Ovary (tissue), 9 donors: ENCODE measurements around the gene HMG20A. TPM values are rescaled to one million over a fixed set of nuclear protein-coding genes. Genes with fewer than 3 reads are reported as not detected.

Experiments used
- DNase-seq, 5 donors: peaks; one replicate each; pipeline ENCODE4 v3.0.0-alpha.2; 2019 to 2020
- H3K27ac ChIP-seq, 2 donors: fragments of 200-600 bp; one replicate each; pipeline versions ENCODE4 v1.5.1 to v1.8.0; 2019 to 2022
- H3K27me3 ChIP-seq: fragments of 200-600 bp; one replicate; pipeline ENCODE4 v1.8.0; 2022
- H3K36me3 ChIP-seq: fragments of 200-600 bp; sonication (generic); one replicate; pipeline ENCODE4 v1.5.1; 2019
- H3K4me1 ChIP-seq: one replicate; pipeline ENCODE4 v1.8.1; 2013; ENCODE audit warnings: mild to moderate bottlenecking, moderate library complexity; ENCODE audit not compliant: insufficient read depth
- H3K4me3 ChIP-seq: fragments of 200-600 bp; sonication (generic); one replicate; pipeline ENCODE4 v1.5.1; 2017
- H3K9me3 ChIP-seq, 2 donors: fragments of 200-600 bp in 1 of 2; sonication (generic) in 1 of 2; one replicate each; pipeline versions ENCODE4 v1.5.1 to v1.8.1; 2013 to 2019; ENCODE audit warnings: mild to moderate bottlenecking in 1 of 2, moderate library complexity in 1 of 2
- CTCF ChIP-seq, 3 donors: fragments of 450-650 bp in 2 of 3; fragments of 200-600 bp in 1 of 3; IDR thresholded peaks; one replicate each; pipeline versions ENCODE4 v1.5.1 to v1.8.0; 2016 to 2022; ENCODE audit warnings: antibody characterized with exemption in 3 of 3, mild to moderate bottlenecking in 1 of 3
- EP300 ChIP-seq: sonication (generic); formaldehyde crosslinking; IDR thresholded peaks from one replicate; pipeline ENCODE4 v1.6.1; 2017; ENCODE audit warnings: antibody characterized with exemption
- POLR2A ChIP-seq: fragments of 450-650 bp; IDR thresholded peaks from one replicate; pipeline ENCODE4 v1.6.1; 2017; ENCODE audit warnings: antibody characterized with exemption, mild to moderate bottlenecking, moderate library complexity
- WGBS, 3 donors: extraction: QIAGEN DNeasy Blood & Tissue Kit in 1 of 3; methylation state at CpG; one replicate each; pipeline versions ENCODE4 v1.1.5 to v1.1.7; 2013 to 2017; 5-methylcytosine and 5-hydroxymethylcytosine counted together
- intact Hi-C, 4 donors: fragments of 100-400 bp; cut with DNase I; formaldehyde crosslinking; loops; one replicate each; pipeline versions ENCODE4 v1.11.0 to v1.15.1; 2022 to 2023
- polyA plus RNA-seq, 2 donors: library from polyadenylated mRNA; stranded (reverse); fragments of 200-250 nt in 1 of 2; fragments of 350-450 nt in 1 of 2; fragmentation: Illumina TruSeq in 1 of 2; extraction: RNeasy Lipid Tissue Mini Kit (QIAGEN cat#74804) in 1 of 2; gene quantifications; one replicate each; pipeline ENCODE4 v1.2.3, GENCODE V29; 2013 to 2014
- total RNA-seq, 7 donors: library from RNA; depleted of rRNA in 2 of 7; stranded (reverse); fragments of >200 nt in 2 of 7; fragmentation: NEBNext Ultra II Directional in 3 of 7; extraction: Animal tissue kit (Norgen Biotek cat#: 25700) in 3 of 7; gene quantifications; one replicate each; pipeline versions ENCODE4 v1.1.0 to v1.2.4, GENCODE V29; 2016 to 2023
- donor health status: DM: no; HTN: no; CAD: no; lungs with moderate emphysema.
- donor health status: DM: no; HTN: no; CAD: no.
- donor health status: Bipolar disorder and iron deficiency.
- donor health status: DM: yes; HTN: yes; CAD: no.
- donor health status: DM: no; HTN: no; CAD: no.
- donor health status: DM: yes; HTN: yes; CAD: no.

The HMG20A gene
- total and polyA plus RNA-seq, 9 donors: 18.2 to 53.4 (median 34.9) TPM

DNA sequence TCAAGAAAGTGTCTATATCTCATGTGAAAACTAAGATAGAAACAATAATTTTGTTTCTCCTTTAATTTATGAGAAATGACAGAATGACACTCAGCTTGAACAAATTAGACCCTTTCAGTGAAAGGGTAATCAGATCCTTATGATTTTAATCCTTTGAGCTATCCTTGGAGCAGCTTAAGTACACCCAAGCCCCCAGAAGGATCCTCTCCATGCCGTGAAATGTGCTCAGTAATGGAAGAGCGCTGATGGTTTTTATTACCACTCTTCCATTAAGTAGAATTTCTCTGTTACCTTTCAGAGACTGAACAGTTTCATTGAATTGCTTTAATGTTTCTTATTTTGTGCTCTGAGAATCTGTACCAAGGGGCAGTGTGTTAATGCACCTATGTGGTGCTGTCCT is 54.3 kb downstream of the HMG20A start:
- no peak overlapping the region for H3K4me3 ChIP-seq
- DNase-seq: no peak
- H3K9me3 ChIP-seq: no peaks in the 10 kb centered on the region
- TF ChIP-seq CTCF (IDR thresholded peaks at IDR 0.05) (no peak), POLR2A (no peak), EP300 (no peak)
- intact Hi-C loops: no loop called here
- H3K4me1 ChIP-seq: no peaks in the 10 kb centered on the region
- no peaks in the 10 kb centered on the region for H3K36me3 ChIP-seq
- WGBS, 3 donors: 96 to 99% (median 98%) methylated on average over 2 of the region's 2 CpGs
- H3K27me3 ChIP-seq: no peaks in the 10 kb centered on the region
- no peak overlapping the region for H3K27ac ChIP-seq

DNA sequence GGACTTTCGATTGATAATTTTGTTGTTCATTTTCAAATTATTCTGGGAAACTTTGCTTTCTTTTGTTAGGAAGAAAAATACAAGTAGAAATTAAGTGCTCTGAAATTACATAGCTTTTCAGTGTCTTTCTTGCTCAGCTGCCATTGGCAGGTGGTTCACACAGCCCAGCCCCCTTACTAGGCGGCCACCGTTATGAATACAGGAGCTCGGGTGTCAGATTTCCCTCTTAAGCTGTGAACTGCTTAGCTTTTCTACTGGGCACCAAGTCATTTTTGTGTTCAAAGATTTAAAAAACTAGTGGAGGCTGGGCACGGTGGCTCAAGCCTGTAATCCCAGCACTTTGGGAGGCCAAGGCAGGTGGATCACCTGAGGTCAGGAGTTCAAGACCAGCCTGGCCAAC is 55.2 kb downstream of the HMG20A start:
- no peaks in the 10 kb centered on the region for H3K4me1 ChIP-seq
- no peak for DNase-seq
- TF ChIP-seq CTCF (IDR thresholded peaks at IDR 0.05) (no peak), EP300 (no peak), POLR2A (no peak)
- H3K4me3 ChIP-seq: no peak overlapping the region
- 79 to 89% (median 87%) methylated on average over 5 of the region's 5 CpGs for WGBS, 3 donors
- no peaks in the 10 kb centered on the region for H3K27me3 ChIP-seq
- no peaks in the 10 kb centered on the region for H3K36me3 ChIP-seq
- intact Hi-C loops: no loop called here
- no peak overlapping the region for H3K27ac ChIP-seq
- H3K9me3 ChIP-seq: no peaks in the 10 kb centered on the region

- Histone ChIP-seq H3K36me3 (no peaks in the 10 kb centered on the region), H3K4me1 (no peaks in the 10 kb centered on the region), H3K27me3 (no peaks in the 10 kb centered on the region), H3K4me3 (no peak overlapping the region), H3K27ac (no peak overlapping the region), H3K9me3 (no peaks in the 10 kb centered on the region)
- intact Hi-C loops: no loop called here
- TF ChIP-seq EP300 (no peak), POLR2A (no peak)
- no peak for DNase-seq
- WGBS, 3 donors: 96 to 100% (median 98%) methylated on average over 1 of the region's 1 CpG
Observed at GRCh38 chr15:77476995-77477394, 56.3 kb downstream of the HMG20A start.

DNA sequence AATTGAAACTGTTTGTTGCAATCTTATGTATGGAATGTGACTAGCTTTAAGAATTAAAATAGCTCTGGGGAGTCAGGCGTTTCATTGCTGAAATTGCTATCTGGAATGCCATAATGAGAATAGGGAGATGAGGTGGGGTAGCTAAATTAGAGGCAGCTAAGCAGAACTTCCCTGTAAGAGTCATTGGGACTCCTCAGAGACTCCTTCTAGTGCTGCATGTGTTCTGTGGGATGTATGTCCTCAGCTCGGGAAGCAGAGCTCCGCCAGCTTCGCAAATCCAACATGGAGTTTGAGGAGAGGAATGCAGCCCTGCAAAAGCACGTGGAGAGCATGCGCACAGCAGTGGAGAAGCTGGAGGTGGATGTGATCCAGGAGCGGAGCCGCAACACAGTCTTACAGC is 57.4 kb downstream of the HMG20A start:
- Histone ChIP-seq H3K36me3 (no peaks in the 10 kb centered on the region), H3K4me1 (no peaks in the 10 kb centered on the region), H3K9me3 (no peaks in the 10 kb centered on the region), H3K4me3 (no peak overlapping the region), H3K27me3 (no peaks in the 10 kb centered on the region), H3K27ac (no peak overlapping the region)
- no peak for DNase-seq
- no peak for TF ChIP-seq POLR2A
- TF ChIP-seq CTCF (IDR thresholded peaks at IDR 0.05): no peak
- TF ChIP-seq EP300: no peak
- intact Hi-C loops: no loop called here
- WGBS, 3 donors: 90 to 92% (median 91%) methylated on average over 8 of the region's 8 CpGs

GRCh38 chr15:77479015-77479414 is 58.3 kb downstream of the HMG20A start:
- intact Hi-C loops: no loop called here
- 94 to 97% (median 95%) methylated on average over 3 of the region's 3 CpGs for WGBS, 3 donors
- Histone ChIP-seq H3K4me1 (no peaks in the 10 kb centered on the region), H3K9me3 (no peaks in the 10 kb centered on the region), H3K4me3 (no peak overlapping the region), H3K27ac (no peak overlapping the region), H3K27me3 (no peaks in the 10 kb centered on the region), H3K36me3 (no peaks in the 10 kb centered on the region)
- no peak for DNase-seq
- TF ChIP-seq CTCF (IDR thresholded peaks at IDR 0.05): no peak
- TF ChIP-seq EP300: no peak
- TF ChIP-seq POLR2A: no peak
